ENCODE results near the gene RHOD. TPM values are rescaled to one million over a fixed set of nuclear protein-coding genes. Genes with fewer than 3 reads are reported as not detected.

Gene RHOD
- total RNA-seq, 2 experiments from 2014 or later, result 0.50 to 0.78 TPM

Other genes starting within 250 kb of the RHOD start
- 10 to 100 TPM; 26.8 to 31.1 TPM for gene RCE1, start 213.4 kb upstream of the RHOD start, total RNA-seq
- 10 to 100 TPM; 36.3 to 37.8 TPM for gene LRFN4, start 199.8 kb upstream of the RHOD start, total RNA-seq
- gene PC, start 98.5 kb upstream of the RHOD start, total RNA-seq, result 1 to 10 TPM; 8.1 TPM
- gene C11orf86, start 81.5 kb upstream of the RHOD start, total RNA-seq, result not detected
- not detected for gene SYT12, start 33.7 kb upstream of the RHOD start, total RNA-seq
- gene KDM2A, start 62.4 kb downstream of the RHOD start, total RNA-seq, result 10 to 100 TPM; 77.4 to 80.9 TPM
- gene GRK2, start 209.6 kb downstream of the RHOD start, total RNA-seq, result 100 to 1,000 TPM; 211 to 219 TPM
- gene ANKRD13D, start 232.5 kb downstream of the RHOD start, total RNA-seq, result 10 to 100 TPM; 52.0 to 55.7 TPM
- 1 to 10 TPM; 4.6 to 4.7 TPM for gene SSH3, start 246.7 kb downstream of the RHOD start, total RNA-seq

Measured in activated naive CD8-positive, alpha-beta T cell treated with anti-CD3 and anti-CD28 coated beads for 36 hours (primary cell).